HEK293 (cell line): ENCODE measurements around the gene HRC.
A peak's percentile ranks its signal among the peaks of the same experiment; 100 is the strongest.

Experiments
- IKZF3 ChIP-seq: fragments of 450-650 bp; IDR thresholded peaks from 2 replicates; pipeline ENCODE4 v1.5.0; 2018; ENCODE audit warnings: missing biosample characterization, mild to moderate bottlenecking, missing genetic modification characterization, moderate library complexity
- KLF8 ChIP-seq: fragments of 450-650 bp; formaldehyde crosslinking; IDR thresholded peaks from 2 replicates; pipeline ENCODE4 v1.5.1; 2016; ENCODE audit warnings: missing biosample characterization, missing genetic modification characterization
- KLF9 ChIP-seq: fragments of 450-650 bp; formaldehyde crosslinking; IDR thresholded peaks from 2 replicates; pipeline ENCODE4 v1.5.1; 2016; ENCODE audit warnings: missing biosample characterization, missing genetic modification characterization, low read depth
- SCRT2 ChIP-seq: fragments of 450-650 bp; formaldehyde crosslinking; IDR thresholded peaks from 2 replicates; pipeline ENCODE4 v1.5.1; 2016; ENCODE audit warnings: missing biosample characterization, missing genetic modification characterization
- SETDB1 ChIP-seq: IDR thresholded peaks from one replicate; pipeline ENCODE4 v1.6.1; 2017; ENCODE audit warnings: mild to moderate bottlenecking, low read length, moderate library complexity, mixed read lengths; ENCODE audit not compliant: insufficient read length
- SP3 ChIP-seq: fragments of 450-650 bp; formaldehyde crosslinking; IDR thresholded peaks from 2 replicates; pipeline ENCODE4 v1.5.1; 2016; ENCODE audit warnings: missing biosample characterization, missing genetic modification characterization
- ZBTB17 ChIP-seq: fragments of 450-650 bp; formaldehyde crosslinking; IDR thresholded peaks from 2 replicates; pipeline ENCODE4 v1.5.1; 2016; ENCODE audit warnings: missing biosample characterization, missing genetic modification characterization
- ZBTB20 ChIP-seq: fragments of 450-650 bp; formaldehyde crosslinking; IDR thresholded peaks from 2 replicates; pipeline ENCODE4 v1.5.1; 2016; ENCODE audit warnings: missing biosample characterization, missing genetic modification characterization
- ZBTB48 ChIP-seq: fragments of 450-650 bp; formaldehyde crosslinking; IDR thresholded peaks from 2 replicates; pipeline ENCODE4 v1.5.1; 2016; ENCODE audit warnings: missing biosample characterization, missing genetic modification characterization
- ZNF19 ChIP-seq: fragments of 450-650 bp; formaldehyde crosslinking; IDR thresholded peaks from 2 replicates; pipeline ENCODE4; 2016; ENCODE audit warnings: missing biosample characterization, missing genetic modification characterization, low read depth
- ZNF211 ChIP-seq: fragments of 450-650 bp; formaldehyde crosslinking; IDR thresholded peaks from 2 replicates; pipeline ENCODE4 v1.5.1; 2016; ENCODE audit warnings: low read depth, missing biosample characterization, missing genetic modification characterization
- ZNF266 ChIP-seq: fragments of 450-650 bp; formaldehyde crosslinking; IDR thresholded peaks from 2 replicates; pipeline ENCODE4 v1.5.1; 2016; ENCODE audit warnings: missing biosample characterization, missing genetic modification characterization, low read depth
- ZNF292 ChIP-seq: fragments of 450-650 bp; formaldehyde crosslinking; IDR thresholded peaks from 2 replicates; pipeline ENCODE4 v1.5.1; 2016; ENCODE audit warnings: low read depth, missing biosample characterization, missing genetic modification characterization, borderline replicate concordance
- ZNF394 ChIP-seq: fragments of 450-650 bp; formaldehyde crosslinking; IDR thresholded peaks from 2 replicates; pipeline ENCODE4 v1.5.1; 2016; ENCODE audit warnings: missing biosample characterization, missing genetic modification characterization, mild to moderate bottlenecking, moderate library complexity, borderline replicate concordance
- ZNF501 ChIP-seq: fragments of 450-650 bp; formaldehyde crosslinking; IDR thresholded peaks from 2 replicates; pipeline ENCODE4 v1.5.1; 2016; ENCODE audit warnings: missing biosample characterization, missing genetic modification characterization
- ZNF544 ChIP-seq: fragments of 450-650 bp; formaldehyde crosslinking; IDR thresholded peaks from 2 replicates; pipeline ENCODE4 v1.5.0; 2017; ENCODE audit warnings: missing biosample characterization, missing genetic modification characterization
- ZNF596 ChIP-seq: fragments of 450-650 bp; IDR thresholded peaks from 2 replicates; pipeline ENCODE4 v1.5.0; 2018; ENCODE audit warnings: missing biosample characterization, mild to moderate bottlenecking, missing genetic modification characterization, moderate library complexity
- ZNF610 ChIP-seq: fragments of 450-650 bp; formaldehyde crosslinking; IDR thresholded peaks from 2 replicates; pipeline ENCODE4 v1.5.1; 2016; ENCODE audit warnings: missing biosample characterization, missing genetic modification characterization, borderline replicate concordance
- ZNF624 ChIP-seq: fragments of 450-650 bp; formaldehyde crosslinking; IDR thresholded peaks from 2 replicates; pipeline ENCODE4 v1.5.1; 2017; ENCODE audit warnings: missing biosample characterization, missing genetic modification characterization
- ZSCAN30 ChIP-seq: fragments of 450-650 bp; IDR thresholded peaks from 2 replicates; pipeline ENCODE4 v1.5.1; 2018; ENCODE audit warnings: missing biosample characterization, mild to moderate bottlenecking, missing genetic modification characterization, moderate library complexity
- TF ChIP-seq, protein P1 (sequence below): fragments of 450-650 bp; formaldehyde crosslinking; IDR thresholded peaks from 2 replicates; pipeline ENCODE4 v1.5.1; 2016; ENCODE audit warnings: missing biosample characterization, missing genetic modification characterization
- TF ChIP-seq, protein P2 (sequence below): fragments of 450-650 bp; formaldehyde crosslinking; IDR thresholded peaks from 2 replicates; pipeline ENCODE4 v1.5.1; 2016; ENCODE audit warnings: missing biosample characterization, missing genetic modification characterization
- TF ChIP-seq, protein P3 (sequence below): fragments of 450-650 bp; formaldehyde crosslinking; IDR thresholded peaks from 2 replicates; pipeline ENCODE4 v1.5.0; 2017; ENCODE audit warnings: missing biosample characterization, missing genetic modification characterization, borderline replicate concordance
- TF ChIP-seq, protein P4 (sequence below): fragments of 450-650 bp; formaldehyde crosslinking; IDR thresholded peaks from 2 replicates; pipeline ENCODE4 v1.5.1; 2017; ENCODE audit warnings: missing biosample characterization, missing genetic modification characterization
- TF ChIP-seq, protein P5 (sequence below): fragments of 450-650 bp; formaldehyde crosslinking; IDR thresholded peaks from 2 replicates; pipeline ENCODE4 v1.5.1; 2016; ENCODE audit warnings: missing biosample characterization, missing genetic modification characterization
- TF ChIP-seq, protein P6 (sequence below): fragments of 450-650 bp; formaldehyde crosslinking; IDR thresholded peaks from 2 replicates; pipeline ENCODE4 v1.5.1; 2016; ENCODE audit warnings: missing biosample characterization, missing genetic modification characterization

Gene HRC

DNA sequence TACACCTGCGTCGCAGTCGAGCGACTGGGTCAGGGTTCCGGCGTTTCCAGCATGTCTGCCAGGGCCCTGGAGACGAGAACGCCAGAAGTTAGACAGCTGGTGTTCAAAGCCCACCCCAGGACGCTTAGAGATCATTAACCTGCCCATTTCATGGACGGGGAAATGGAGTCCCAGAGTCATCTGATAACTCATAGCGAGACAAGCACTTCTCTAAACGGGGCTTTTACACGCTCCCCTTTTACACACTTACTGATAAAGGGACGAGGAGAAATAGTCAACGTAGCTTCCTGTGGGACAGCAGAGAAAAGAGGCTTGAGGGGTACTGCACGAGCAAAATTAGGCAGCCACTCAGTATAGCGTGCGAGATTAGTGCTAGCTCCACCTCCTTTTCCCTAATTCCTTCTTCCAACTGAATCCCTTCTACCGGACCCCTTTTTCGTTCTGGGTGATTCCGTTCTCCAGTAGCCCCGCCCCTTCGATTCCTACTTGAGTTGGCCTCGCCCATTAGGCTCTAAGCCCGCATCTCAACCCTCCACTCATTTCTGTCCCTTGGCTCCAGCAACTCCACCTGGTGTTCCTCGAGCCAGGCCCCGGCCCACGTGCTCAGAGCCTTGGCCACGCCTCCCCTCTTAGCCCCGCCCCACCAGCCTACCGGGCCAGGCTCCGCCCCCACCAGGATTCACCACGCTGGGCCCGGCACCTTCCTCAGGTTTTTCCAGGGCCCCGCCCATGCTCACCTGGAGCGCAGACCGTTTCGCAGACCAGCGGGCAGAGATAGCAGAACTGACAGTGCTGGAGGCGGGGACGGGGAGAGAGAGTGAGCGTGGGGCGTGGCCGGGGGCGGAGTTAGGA lies 3.7 kb downstream of the HRC start (continued):
- TF ChIP-seq, protein P1, sequence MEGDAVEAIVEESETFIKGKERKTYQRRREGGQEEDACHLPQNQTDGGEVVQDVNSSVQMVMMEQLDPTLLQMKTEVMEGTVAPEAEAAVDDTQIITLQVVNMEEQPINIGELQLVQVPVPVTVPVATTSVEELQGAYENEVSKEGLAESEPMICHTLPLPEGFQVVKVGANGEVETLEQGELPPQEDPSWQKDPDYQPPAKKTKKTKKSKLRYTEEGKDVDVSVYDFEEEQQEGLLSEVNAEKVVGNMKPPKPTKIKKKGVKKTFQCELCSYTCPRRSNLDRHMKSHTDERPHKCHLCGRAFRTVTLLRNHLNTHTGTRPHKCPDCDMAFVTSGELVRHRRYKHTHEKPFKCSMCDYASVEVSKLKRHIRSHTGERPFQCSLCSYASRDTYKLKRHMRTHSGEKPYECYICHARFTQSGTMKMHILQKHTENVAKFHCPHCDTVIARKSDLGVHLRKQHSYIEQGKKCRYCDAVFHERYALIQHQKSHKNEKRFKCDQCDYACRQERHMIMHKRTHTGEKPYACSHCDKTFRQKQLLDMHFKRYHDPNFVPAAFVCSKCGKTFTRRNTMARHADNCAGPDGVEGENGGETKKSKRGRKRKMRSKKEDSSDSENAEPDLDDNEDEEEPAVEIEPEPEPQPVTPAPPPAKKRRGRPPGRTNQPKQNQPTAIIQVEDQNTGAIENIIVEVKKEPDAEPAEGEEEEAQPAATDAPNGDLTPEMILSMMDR (tag by site-specific recombination) = no peak
- TF ChIP-seq ZBTB17 (tag by site-specific recombination) = peak; percentile 69
- TF ChIP-seq IKZF3 (tag by site-specific recombination) = peak; percentile 92
- no peak for TF ChIP-seq ZNF544 (tag by site-specific recombination)
- TF ChIP-seq ZSCAN30 (tag by site-specific recombination) = peak; percentile 53; the same call in 1 of the 2 replicates
- no peak for TF ChIP-seq ZNF624
- no peak for TF ChIP-seq SCRT2 (tag by site-specific recombination)
- TF ChIP-seq, protein P2, sequence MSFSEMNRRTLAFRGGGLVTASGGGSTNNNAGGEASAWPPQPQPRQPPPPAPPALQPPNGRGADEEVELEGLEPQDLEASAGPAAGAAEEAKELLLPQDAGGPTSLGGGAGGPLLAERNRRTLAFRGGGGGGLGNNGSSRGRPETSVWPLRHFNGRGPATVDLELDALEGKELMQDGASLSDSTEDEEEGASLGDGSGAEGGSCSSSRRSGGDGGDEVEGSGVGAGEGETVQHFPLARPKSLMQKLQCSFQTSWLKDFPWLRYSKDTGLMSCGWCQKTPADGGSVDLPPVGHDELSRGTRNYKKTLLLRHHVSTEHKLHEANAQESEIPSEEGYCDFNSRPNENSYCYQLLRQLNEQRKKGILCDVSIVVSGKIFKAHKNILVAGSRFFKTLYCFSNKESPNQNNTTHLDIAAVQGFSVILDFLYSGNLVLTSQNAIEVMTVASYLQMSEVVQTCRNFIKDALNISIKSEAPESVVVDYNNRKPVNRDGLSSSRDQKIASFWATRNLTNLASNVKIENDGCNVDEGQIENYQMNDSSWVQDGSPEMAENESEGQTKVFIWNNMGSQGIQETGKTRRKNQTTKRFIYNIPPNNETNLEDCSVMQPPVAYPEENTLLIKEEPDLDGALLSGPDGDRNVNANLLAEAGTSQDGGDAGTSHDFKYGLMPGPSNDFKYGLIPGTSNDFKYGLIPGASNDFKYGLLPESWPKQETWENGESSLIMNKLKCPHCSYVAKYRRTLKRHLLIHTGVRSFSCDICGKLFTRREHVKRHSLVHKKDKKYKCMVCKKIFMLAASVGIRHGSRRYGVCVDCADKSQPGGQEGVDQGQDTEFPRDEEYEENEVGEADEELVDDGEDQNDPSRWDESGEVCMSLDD (tag by site-specific recombination) = peak; percentile 51
- no peak for TF ChIP-seq ZNF394 (tag by site-specific recombination)
- TF ChIP-seq, protein P3, sequence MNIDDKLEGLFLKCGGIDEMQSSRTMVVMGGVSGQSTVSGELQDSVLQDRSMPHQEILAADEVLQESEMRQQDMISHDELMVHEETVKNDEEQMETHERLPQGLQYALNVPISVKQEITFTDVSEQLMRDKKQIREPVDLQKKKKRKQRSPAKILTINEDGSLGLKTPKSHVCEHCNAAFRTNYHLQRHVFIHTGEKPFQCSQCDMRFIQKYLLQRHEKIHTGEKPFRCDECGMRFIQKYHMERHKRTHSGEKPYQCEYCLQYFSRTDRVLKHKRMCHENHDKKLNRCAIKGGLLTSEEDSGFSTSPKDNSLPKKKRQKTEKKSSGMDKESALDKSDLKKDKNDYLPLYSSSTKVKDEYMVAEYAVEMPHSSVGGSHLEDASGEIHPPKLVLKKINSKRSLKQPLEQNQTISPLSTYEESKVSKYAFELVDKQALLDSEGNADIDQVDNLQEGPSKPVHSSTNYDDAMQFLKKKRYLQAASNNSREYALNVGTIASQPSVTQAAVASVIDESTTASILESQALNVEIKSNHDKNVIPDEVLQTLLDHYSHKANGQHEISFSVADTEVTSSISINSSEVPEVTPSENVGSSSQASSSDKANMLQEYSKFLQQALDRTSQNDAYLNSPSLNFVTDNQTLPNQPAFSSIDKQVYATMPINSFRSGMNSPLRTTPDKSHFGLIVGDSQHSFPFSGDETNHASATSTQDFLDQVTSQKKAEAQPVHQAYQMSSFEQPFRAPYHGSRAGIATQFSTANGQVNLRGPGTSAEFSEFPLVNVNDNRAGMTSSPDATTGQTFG = no peak
- 0 out of 2 replicates have a peak, but pooled peaks have one; percentile 17 for TF ChIP-seq ZBTB48 (tag by site-specific recombination)
- no peak for TF ChIP-seq ZNF610 (tag by site-specific recombination)
- TF ChIP-seq ZNF211 (tag by site-specific recombination) = no peak
- TF ChIP-seq, protein P4, sequence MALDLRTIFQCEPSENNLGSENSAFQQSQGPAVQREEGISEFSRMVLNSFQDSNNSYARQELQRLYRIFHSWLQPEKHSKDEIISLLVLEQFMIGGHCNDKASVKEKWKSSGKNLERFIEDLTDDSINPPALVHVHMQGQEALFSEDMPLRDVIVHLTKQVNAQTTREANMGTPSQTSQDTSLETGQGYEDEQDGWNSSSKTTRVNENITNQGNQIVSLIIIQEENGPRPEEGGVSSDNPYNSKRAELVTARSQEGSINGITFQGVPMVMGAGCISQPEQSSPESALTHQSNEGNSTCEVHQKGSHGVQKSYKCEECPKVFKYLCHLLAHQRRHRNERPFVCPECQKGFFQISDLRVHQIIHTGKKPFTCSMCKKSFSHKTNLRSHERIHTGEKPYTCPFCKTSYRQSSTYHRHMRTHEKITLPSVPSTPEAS (tag by site-specific recombination) = no peak
- TF ChIP-seq, protein P5, sequence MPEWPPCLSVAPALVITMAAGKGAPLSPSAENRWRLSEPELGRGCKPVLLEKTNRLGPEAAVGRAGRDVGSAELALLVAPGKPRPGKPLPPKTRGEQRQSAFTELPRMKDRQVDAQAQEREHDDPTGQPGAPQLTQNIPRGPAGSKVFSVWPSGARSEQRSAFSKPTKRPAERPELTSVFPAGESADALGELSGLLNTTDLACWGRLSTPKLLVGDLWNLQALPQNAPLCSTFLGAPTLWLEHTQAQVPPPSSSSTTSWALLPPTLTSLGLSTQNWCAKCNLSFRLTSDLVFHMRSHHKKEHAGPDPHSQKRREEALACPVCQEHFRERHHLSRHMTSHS = no peak
- peak; percentile 63 for TF ChIP-seq ZBTB20 (tag by site-specific recombination)
- no peak for TF ChIP-seq SETDB1
- TF ChIP-seq KLF9 (tag by site-specific recombination) = peak; percentile 98
- TF ChIP-seq ZNF596 = no peak
- TF ChIP-seq SP3 (tag by site-specific recombination) = peak; percentile 95
- TF ChIP-seq KLF8 (tag by site-specific recombination) = peak; percentile 86
- TF ChIP-seq ZNF19 (tag by site-specific recombination) = no peak
- TF ChIP-seq, protein P6, sequence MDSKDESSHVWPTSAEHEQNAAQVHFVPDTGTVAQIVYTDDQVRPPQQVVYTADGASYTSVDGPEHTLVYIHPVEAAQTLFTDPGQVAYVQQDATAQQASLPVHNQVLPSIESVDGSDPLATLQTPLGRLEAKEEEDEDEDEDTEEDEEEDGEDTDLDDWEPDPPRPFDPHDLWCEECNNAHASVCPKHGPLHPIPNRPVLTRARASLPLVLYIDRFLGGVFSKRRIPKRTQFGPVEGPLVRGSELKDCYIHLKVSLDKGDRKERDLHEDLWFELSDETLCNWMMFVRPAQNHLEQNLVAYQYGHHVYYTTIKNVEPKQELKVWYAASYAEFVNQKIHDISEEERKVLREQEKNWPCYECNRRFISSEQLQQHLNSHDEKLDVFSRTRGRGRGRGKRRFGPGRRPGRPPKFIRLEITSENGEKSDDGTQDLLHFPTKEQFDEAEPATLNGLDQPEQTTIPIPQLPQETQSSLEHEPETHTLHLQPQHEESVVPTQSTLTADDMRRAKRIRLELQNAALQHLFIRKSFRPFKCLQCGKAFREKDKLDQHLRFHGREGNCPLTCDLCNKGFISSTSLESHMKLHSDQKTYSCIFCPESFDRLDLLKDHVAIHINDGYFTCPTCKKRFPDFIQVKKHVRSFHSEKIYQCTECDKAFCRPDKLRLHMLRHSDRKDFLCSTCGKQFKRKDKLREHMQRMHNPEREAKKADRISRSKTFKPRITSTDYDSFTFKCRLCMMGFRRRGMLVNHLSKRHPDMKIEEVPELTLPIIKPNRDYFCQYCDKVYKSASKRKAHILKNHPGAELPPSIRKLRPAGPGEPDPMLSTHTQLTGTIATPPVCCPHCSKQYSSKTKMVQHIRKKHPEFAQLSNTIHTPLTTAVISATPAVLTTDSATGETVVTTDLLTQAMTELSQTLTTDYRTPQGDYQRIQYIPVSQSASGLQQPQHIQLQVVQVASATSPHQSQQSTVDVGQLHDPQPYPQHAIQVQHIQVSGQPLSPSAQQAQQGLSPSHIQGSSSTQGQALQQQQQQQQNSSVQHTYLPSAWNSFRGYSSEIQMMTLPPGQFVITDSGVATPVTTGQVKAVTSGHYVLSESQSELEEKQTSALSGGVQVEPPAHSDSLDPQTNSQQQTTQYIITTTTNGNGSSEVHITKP (tag by site-specific recombination) = peak; percentile 99
- TF ChIP-seq ZNF266 = no peak
- no peak for TF ChIP-seq ZNF292 (tag by site-specific recombination)
- no peak for TF ChIP-seq ZNF501 (tag by site-specific recombination)
